Colonic mucosa (tissue), 4 donors: ENCODE results near the gene TBC1D5. TPM values are rescaled to one million over a fixed set of nuclear protein-coding genes. Genes with fewer than 3 reads are reported as not detected.

Source experiments
- DNase-seq: peaks from one replicate; pipeline ENCODE4 v3.0.0-alpha.2; 2020
- H3K27ac ChIP-seq: fragments of 200-600 bp; one replicate; pipeline ENCODE4 v1.8.0; 2021
- H3K27me3 ChIP-seq: fragments of 200-600 bp; one replicate; pipeline ENCODE4 v1.8.0; 2021
- H3K36me3 ChIP-seq: fragments of 200-600 bp; one replicate; pipeline ENCODE4 v1.8.0; 2021
- H3K4me1 ChIP-seq: fragments of 200-600 bp; one replicate; pipeline ENCODE4 v1.8.0; 2021; ENCODE audit warnings: mild to moderate bottlenecking
- H3K4me3 ChIP-seq: fragments of 200-600 bp; one replicate; pipeline ENCODE4 v1.8.0; 2021
- H3K9ac ChIP-seq, 2 donors: one replicate each; pipeline ENCODE4 v1.7.0; 2013; ENCODE audit warnings: control low read depth in 2 of 2, low read depth in 2 of 2, low read length in 2 of 2
- H3K9me3 ChIP-seq: fragments of 200-600 bp; one replicate; pipeline ENCODE4 v1.8.0; 2021
- intact Hi-C: fragments of 100-400 bp; cut with DNase I; formaldehyde crosslinking; loops from one replicate; pipeline ENCODE4 v1.14.1; 2022
- total RNA-seq, 2 donors: library from RNA; stranded (reverse); fragmentation: NEBNext Ultra II Directional in 1 of 2; extraction: Animal tissue kit (Norgen Biotek cat#: 25700) in 1 of 2; gene quantifications; one replicate each; pipeline ENCODE4 v1.2.1, GENCODE V29; 2021
- TF ChIP-seq, protein P1 (sequence below): fragments of 200-600 bp; IDR thresholded peaks from one replicate; pipeline ENCODE4 v1.8.0; 2022; ENCODE audit warnings: antibody characterized with exemption, mild to moderate bottlenecking
- donor health status: healthy.
- donor health status: DM: no; HTN: no; CAD: no.
- donor health status: DM: no; HTN: no; CAD: no.

The TBC1D5 gene
- total RNA-seq, 2 donors from 2014 or later = 29.9 to 31.2 TPM

DNA sequence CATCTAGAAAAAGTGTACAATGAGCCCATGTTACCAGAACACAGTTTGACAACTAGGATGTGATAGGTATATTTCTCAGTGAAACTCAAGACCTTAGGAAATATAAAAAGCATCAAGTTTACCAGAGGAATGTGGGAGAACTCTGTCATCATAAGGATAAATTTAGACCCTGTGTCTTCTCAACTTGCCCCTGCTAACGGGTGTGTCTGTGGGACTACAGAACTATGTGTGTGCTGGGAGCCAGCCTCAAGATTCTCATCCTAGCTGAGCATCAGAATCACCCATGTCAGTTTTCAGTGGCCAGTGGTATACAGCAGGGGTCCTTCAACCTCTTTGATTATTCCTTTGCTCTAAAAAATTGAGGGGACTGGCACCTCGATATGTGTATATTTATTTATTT is 464.4 kb downstream of the TBC1D5 start:
- H3K4me1 ChIP-seq = no peaks in the 10 kb centered on the region
- no peaks in the 10 kb centered on the region for H3K9me3 ChIP-seq
- TF ChIP-seq, protein P1, sequence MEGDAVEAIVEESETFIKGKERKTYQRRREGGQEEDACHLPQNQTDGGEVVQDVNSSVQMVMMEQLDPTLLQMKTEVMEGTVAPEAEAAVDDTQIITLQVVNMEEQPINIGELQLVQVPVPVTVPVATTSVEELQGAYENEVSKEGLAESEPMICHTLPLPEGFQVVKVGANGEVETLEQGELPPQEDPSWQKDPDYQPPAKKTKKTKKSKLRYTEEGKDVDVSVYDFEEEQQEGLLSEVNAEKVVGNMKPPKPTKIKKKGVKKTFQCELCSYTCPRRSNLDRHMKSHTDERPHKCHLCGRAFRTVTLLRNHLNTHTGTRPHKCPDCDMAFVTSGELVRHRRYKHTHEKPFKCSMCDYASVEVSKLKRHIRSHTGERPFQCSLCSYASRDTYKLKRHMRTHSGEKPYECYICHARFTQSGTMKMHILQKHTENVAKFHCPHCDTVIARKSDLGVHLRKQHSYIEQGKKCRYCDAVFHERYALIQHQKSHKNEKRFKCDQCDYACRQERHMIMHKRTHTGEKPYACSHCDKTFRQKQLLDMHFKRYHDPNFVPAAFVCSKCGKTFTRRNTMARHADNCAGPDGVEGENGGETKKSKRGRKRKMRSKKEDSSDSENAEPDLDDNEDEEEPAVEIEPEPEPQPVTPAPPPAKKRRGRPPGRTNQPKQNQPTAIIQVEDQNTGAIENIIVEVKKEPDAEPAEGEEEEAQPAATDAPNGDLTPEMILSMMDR = no peak
- intact Hi-C loops = no loop called here
- H3K4me3 ChIP-seq = no peak overlapping the region
- H3K27ac ChIP-seq = no peak overlapping the region
- DNase-seq = no peak
- no peaks in the 10 kb centered on the region for H3K36me3 ChIP-seq
- no peaks in the 10 kb centered on the region for H3K27me3 ChIP-seq
- H3K9ac ChIP-seq = no peak overlapping the region

DNA sequence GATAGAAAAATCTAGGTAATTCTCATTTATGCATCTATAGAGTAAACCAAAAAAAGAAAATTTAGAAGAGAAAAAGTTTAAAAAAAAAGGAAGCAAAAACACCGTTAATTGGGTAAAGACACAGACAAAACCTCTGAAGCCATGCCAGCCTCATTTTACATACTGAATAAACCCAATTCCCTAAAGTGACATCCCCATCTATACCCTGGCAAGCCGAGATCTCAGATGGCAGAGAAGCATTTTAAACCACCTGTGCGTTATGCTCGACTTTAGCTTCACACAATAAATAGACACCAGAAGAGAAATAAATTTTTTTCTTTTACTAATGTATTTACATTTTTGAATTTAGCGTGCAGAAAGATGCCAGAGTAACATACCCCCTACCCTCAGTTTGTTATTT is 475.6 kb downstream of the TBC1D5 start:
- intact Hi-C loops = no loop called here
- DNase-seq = no peak
- no peak overlapping the region for H3K27ac ChIP-seq

DNA sequence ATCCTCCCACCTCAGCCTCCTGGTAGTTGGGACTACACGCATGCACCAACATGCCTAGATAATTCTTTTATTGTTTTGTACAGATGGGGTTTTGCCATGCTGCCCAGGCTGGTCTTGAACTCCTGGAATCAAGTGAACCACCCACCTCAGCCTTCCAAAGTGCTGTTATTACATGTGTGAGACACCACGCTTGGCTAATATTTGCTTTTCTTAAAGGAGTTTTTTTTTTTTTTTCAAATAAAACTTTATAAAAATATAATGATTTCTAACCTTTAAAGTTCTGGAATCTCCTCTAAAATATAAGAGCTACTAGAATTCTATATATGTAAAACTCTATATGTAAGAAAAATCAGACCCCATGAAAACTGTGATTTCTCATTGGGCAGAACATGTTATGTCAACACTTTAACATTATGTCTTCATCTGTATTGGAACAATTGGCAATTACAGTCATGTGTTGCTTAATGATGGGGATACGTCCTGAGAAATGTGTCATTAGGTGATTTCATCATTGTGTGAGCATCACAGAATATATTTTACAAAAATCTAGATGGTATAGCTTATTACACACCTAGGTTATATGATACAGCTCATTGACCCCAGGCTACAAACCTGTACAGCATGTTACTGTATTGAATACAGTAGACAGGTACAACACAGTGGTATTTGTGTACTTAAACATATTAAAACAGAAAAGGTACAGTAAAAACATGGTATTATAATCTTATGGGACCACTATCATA is 480.6 kb downstream of the TBC1D5 start:
- no peaks in the 10 kb centered on the region for H3K9me3 ChIP-seq
- TF ChIP-seq, protein P1 = no peak
- DNase-seq = no peak
- no peak overlapping the region for H3K9ac ChIP-seq
- H3K27ac ChIP-seq = no peak overlapping the region
- intact Hi-C loops = no loop called here
- H3K27me3 ChIP-seq = no peaks in the 10 kb centered on the region
- H3K4me3 ChIP-seq = no peak overlapping the region
- no peaks in the 10 kb centered on the region for H3K4me1 ChIP-seq
- H3K36me3 ChIP-seq = no peaks in the 10 kb centered on the region

More for the DNA sequence above, 475.6 kb downstream of the TBC1D5 start:
- H3K9ac ChIP-seq = no peak overlapping the region
- no peaks in the 10 kb centered on the region for H3K4me1 ChIP-seq
- H3K9me3 ChIP-seq = no peaks in the 10 kb centered on the region
- TF ChIP-seq, protein P1 = no peak
- H3K27me3 ChIP-seq = no peaks in the 10 kb centered on the region
- no peaks in the 10 kb centered on the region for H3K36me3 ChIP-seq
- no peak overlapping the region for H3K4me3 ChIP-seq

DNA sequence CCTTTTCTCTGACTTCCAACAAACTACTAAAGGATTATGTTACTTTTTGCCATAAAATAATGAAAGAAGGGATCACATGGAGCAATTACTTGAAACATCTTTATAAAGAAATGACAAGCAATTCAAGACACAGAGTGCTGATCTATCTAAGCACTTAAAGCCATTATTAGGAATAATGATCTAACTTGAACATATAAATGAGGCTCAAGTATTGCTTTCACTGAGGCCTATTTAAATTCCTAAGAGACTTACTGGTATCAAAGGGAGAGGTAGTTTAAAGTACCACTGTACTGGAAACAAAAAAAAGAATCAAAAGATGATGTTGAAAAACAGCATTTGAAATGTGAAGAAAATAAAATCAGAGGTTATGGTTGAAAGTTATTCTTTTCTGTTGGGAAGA is 482.2 kb downstream of the TBC1D5 start:
- TF ChIP-seq, protein P1 = no peak
- Histone ChIP-seq H3K9ac (no peak overlapping the region), H3K27me3 (no peaks in the 10 kb centered on the region), H3K27ac (no peak overlapping the region), H3K4me1 (no peaks in the 10 kb centered on the region), H3K9me3 (no peaks in the 10 kb centered on the region), H3K36me3 (no peaks in the 10 kb centered on the region), H3K4me3 (no peak overlapping the region)
- intact Hi-C loops = no loop called here
- no peak for DNase-seq

DNA sequence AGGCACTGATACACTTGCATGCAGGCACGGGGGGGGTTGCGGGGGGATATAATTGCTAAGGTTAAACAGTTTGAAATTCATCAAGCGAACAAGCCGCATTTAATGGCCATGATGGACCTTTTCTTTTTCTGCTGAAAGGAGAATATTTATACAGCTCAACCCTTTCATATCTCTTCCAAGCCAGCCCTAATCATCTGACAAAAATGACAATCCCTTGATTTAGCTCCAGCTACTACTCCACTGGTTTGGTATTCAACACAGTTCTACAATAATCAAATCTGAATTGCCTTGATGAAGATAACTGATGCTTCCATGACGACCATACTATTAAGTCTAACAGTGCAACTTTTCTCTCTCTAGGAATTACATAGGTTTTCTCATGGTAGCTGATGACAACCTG is 482.7 kb downstream of the TBC1D5 start:
- no peaks in the 10 kb centered on the region for H3K9me3 ChIP-seq
- H3K36me3 ChIP-seq = no peaks in the 10 kb centered on the region
- TF ChIP-seq, protein P1 = no peak
- H3K27me3 ChIP-seq = no peaks in the 10 kb centered on the region
- intact Hi-C loops = loop anchor here (2.0 to 10.0 kb wide), 2 partner anchors 153 to 585 kb away; no protein-coding TSS in a partner anchor
- H3K27ac ChIP-seq = no peak overlapping the region
- H3K4me3 ChIP-seq = no peak overlapping the region
- no peaks in the 10 kb centered on the region for H3K4me1 ChIP-seq
- no peak for DNase-seq
- H3K9ac ChIP-seq = no peak overlapping the region
